ENCODE measurements around the gene BCAP31. TPM values are rescaled to one million over a fixed set of nuclear protein-coding genes. Genes with fewer than 3 reads are reported as not detected.
A peak's percentile ranks its signal among the peaks of the same experiment; 100 is the strongest.

The BCAP31 gene
- total and polyA plus RNA-seq, 2 of the 13 experiments (the other 11 are each of a cell fraction or from before 2014, with no cell fraction given): 139 to 178 TPM

GRCh38 chrX:153724252-153725038 lies at the start of gene BCAP31, which contains the start of gene ABCD1 (continued):
- TF ChIP-seq CHCHD3 (CRISPR knock-in tag; IDR thresholded peaks at IDR 0.05) (no peak), ZNF879 (CRISPR knock-in tag; IDR thresholded peaks at IDR 0.05) (no peak), THRA (CRISPR knock-in tag; IDR thresholded peaks at IDR 0.05; ENCODE audit: borderline replicate concordance) (0 out of 2 replicates have a peak, but pooled peaks have one; percentile 42), MBD4 (IDR thresholded peaks at IDR 0.05; ENCODE audit: borderline replicate concordance, low read length) (no peak), RELA (CRISPR knock-in tag; IDR thresholded peaks at IDR 0.05) (no peak), MTF1 (CRISPR knock-in tag; IDR thresholded peaks at IDR 0.05) (no peak), HOXA9 (CRISPR knock-in tag; IDR thresholded peaks at IDR 0.05; ENCODE audit: borderline replicate concordance) (no peak), ZBTB8A (CRISPR knock-in tag; IDR thresholded peaks at IDR 0.05; ENCODE audit: borderline replicate concordance, low read depth) (no peak), SALL1 (CRISPR knock-in tag; IDR thresholded peaks at IDR 0.05) (peak; percentile 1; the same call in 1 of the 2 replicates), ZNF563 (CRISPR knock-in tag; IDR thresholded peaks at IDR 0.05) (no peak), RBM39 (IDR thresholded peaks at IDR 0.05; ENCODE audit: low read depth, low read length, poor library complexity, severe bottlenecking) (peak; percentile 23), CHD2 (IDR thresholded peaks at IDR 0.05; ENCODE audit: low read depth, low read length) (peak; percentile 85), ZBTB34 (CRISPR knock-in tag; IDR thresholded peaks at IDR 0.05) (no peak), NR2F2 (IDR thresholded peaks at IDR 0.05; ENCODE audit: borderline replicate concordance, low read depth) (no peak), NFYC (CRISPR knock-in tag; IDR thresholded peaks at IDR 0.05) (no peak), TSC22D2 (CRISPR knock-in tag; IDR thresholded peaks at IDR 0.05; ENCODE audit: borderline replicate concordance) (no peak), NFKBIZ (CRISPR knock-in tag; IDR thresholded peaks at IDR 0.05) (no peak), ZFY (CRISPR knock-in tag; IDR thresholded peaks at IDR 0.05) (peak; percentile 38; the same call in 1 of the 2 replicates), HDAC1 (CRISPR knock-in tag; IDR thresholded peaks at IDR 0.05) (peak; percentile 27), ZNF777 (CRISPR knock-in tag; IDR thresholded peaks at IDR 0.05) (no peak), SAFB2 (CRISPR knock-in tag; IDR thresholded peaks at IDR 0.05; ENCODE audit: borderline replicate concordance, low read depth) (no peak)
- TF ChIP-seq, protein P1, sequence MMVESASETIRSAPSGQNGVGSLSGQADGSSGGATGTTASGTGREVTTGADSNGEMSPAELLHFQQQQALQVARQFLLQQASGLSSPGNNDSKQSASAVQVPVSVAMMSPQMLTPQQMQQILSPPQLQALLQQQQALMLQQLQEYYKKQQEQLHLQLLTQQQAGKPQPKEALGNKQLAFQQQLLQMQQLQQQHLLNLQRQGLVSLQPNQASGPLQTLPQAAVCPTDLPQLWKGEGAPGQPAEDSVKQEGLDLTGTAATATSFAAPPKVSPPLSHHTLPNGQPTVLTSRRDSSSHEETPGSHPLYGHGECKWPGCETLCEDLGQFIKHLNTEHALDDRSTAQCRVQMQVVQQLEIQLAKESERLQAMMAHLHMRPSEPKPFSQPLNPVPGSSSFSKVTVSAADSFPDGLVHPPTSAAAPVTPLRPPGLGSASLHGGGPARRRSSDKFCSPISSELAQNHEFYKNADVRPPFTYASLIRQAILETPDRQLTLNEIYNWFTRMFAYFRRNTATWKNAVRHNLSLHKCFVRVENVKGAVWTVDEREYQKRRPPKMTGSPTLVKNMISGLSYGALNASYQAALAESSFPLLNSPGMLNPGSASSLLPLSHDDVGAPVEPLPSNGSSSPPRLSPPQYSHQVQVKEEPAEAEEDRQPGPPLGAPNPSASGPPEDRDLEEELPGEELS (CRISPR knock-in tag; IDR thresholded peaks at IDR 0.05): no peak
- TF ChIP-seq, protein P2, sequence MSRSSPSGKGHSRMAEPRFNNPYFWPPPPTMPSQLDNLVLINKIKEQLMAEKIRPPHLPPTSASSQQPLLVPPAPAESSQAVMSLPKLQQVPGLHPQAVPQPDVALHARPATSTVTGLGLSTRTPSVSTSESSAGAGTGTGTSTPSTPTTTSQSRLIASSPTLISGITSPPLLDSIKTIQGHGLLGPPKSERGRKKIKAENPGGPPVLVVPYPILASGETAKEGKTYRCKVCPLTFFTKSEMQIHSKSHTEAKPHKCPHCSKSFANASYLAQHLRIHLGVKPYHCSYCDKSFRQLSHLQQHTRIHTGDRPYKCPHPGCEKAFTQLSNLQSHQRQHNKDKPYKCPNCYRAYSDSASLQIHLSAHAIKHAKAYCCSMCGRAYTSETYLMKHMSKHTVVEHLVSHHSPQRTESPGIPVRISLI (CRISPR knock-in tag; IDR thresholded peaks at IDR 0.05; ENCODE audit: borderline replicate concordance): no peak

Measured in HepG2 (cell line).